NCI-H146 treated with DMSO at 0.1 percent for 48 hours (cell line): ENCODE results near the gene EGFR.

Experiments used
- DNase-seq: peaks from one replicate; lab custom pipeline; 2025; ENCODE audit not compliant: unreplicated experiment; lab: John Stamatoyannopoulos, UW

The EGFR gene

DNA sequence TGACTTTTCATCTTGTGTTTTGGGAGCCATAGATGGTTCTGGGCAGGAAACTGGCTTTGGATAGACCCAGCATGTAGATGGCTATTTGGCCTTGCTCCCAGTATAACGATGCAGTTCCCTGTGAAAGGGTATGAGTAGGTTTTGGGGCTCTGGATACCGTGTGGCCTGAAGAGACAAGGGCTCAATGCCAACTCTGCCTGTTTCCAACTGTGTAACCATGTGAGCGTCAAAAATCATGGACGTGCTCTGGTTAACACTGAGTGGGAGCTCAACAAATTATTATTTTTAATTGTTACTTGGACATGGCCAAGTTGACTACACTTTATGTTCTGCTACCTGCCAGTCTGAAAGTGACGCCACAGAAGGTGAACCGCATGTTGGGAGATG is 41.8 kb downstream of the EGFR start:
- DNase-seq = no peak

DNA sequence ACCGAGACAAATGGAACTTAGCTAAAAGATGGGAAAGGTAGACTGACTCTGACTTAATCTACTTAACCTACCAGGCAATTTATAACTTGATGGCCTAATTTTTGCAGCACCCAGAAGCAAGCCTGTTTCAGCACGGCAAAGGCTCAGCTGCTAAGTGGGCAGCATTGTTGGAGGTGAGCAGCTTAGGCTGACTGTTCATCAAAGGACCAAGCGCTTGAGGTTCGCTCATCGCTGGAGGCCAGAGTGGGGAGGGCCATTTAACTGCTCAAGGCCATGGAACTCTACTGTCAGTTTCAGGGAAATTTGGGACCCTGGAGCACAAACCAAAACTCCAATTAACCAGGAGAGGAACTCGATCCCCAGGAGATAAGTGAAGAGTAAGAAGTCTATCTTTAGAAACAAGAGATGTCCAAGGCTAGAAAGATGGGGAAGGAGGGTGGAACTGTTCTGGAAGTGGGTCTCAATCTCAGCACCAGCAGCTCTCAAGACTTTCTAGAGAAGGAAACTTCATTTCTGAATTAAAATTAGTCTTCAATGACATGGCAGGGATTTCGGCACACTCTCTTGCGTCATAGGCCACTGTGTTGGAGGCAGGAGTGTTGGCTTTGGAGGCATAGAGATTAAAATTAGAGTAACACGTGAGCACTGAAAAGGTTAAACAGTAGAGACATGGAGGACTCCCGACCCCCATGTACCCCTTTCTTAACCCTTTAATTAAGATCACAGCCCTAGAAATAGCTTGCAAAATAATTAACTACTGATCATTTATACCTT is 43.1 kb downstream of the EGFR start:
- no peak for DNase-seq

DNA sequence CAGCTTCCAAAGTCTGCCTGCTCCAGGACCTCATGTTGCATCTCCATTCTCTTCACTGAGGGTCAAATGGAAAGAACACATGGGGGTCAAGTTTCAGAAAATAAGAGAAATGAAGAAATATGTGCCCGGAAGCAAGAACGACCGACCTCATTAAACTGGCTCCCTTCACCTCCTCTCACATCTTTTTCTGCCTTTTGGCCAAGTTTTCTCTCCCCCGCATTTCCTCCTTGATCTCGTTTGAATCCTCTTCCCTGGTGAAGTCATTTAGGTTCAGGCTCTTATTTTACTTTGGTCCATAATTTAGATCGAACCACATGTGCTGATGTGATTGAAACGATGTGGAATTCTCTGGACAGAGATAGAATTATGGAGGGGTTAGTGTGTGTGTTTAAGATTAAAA is 44.2 kb downstream of the EGFR start:
- no peak for DNase-seq

DNA sequence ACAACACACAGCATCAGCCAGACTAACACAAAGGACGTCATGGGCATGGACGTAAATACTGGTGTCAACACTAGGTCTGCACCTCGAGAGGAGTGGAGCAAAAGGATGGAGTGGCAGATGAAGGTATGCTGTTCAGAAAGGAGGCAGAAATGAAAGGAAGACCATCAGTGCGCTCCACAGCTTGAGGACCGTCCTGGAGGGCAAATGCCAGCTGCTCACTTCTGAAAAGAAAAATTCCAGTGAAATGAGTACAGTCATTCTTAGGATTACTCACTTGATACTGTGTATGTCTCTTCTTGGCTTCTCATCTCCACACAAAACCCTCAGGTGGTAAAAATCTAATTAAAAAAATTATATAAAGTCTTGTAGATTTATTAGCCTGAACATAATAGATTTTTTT is 44.8 kb downstream of the EGFR start:
- no peak for DNase-seq

DNA sequence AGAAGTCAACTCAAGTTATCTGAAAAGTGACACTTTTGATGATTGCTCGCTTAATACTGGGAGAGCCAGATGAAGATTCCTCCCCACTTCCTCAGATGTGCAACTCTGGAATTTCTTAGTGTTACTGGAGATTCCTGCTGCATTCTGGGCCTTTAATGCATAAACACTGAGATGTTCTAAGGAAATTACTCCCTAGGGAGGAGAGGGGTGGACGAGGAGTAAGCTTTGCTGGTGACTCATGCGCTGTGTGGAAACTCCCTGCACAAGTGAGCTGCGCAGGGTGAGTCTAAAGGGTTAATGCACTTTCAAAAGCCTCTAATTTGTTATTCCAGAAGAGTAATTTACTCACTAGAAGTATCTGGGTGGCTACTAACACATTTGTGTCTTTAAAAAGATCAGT is 46.3 kb downstream of the EGFR start:
- no peak for DNase-seq

DNA sequence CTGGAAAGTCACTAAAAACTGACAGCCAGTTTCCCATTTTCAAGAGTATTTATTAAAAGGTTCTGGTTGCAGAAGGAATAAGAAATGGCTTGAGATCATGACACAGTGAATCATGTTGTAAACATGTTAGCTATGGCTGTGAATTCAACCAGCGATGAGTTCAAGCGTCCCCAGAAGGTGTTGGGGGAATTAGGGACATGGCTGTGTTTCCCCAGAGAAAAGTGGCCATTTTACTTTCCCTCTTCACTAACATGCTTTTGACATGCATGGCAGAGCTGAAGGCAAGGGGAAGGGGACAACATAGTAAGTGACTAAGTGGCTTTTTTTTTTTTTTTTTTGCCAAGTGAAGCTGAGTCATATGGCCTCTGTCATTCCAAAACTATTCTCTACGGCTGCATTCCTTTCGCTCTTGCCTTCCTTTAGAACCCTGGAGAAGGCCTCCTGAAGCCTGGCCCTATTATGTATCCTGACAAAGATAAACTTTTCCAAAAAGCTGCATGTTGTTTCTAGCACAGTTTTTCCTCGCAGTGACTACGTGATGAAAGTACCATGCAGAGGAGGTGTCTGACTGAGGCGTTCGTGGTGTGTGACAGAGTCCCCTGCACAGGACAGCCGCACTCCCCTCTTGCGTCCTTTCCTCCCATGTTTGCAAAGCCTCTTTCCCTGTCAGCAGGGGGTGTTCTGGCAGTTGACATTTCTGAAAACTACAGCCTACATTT is 46.9 kb downstream of the EGFR start:
- DNase-seq = no peak

DNA sequence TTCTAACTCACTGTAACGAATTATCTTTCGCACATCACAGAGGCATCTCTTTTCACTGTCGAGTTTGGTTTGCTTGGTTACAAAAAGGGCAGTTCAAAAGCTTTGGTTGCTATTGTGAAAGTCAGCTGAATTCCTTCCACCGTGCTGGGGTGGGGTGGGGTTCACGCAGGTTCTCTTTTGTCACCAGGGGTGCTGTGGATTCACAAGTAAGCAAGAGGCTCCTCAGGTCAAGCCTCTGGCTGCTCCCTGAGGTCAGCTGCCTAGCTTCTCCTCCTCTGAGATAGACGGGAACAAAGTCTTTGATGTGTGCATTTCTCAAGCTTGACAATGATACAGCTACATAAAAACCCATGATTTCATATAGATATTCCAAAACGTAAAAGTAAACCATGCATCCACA is 47.7 kb downstream of the EGFR start:
- no peak for DNase-seq

DNA sequence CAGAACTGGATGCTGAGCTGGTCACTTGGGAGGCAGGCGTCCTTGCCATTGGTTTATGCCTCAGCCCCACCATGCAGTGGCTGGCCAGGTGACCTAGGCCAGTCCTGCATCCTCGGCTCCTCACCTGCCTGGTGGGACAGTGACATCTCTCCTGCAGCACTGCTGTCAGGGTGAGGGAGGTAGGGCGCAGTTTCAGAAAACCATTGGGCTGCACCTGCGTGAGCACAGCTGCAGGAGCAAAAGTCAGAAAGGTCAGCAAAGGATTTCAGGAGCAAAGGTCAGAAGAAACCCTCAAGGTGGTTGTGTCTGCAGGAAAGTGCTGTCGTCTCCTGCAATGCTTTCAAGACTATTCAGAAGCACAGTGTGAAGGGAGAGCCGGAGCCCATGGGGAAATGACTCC is 48.1 kb downstream of the EGFR start:
- DNase-seq = no peak

DNA sequence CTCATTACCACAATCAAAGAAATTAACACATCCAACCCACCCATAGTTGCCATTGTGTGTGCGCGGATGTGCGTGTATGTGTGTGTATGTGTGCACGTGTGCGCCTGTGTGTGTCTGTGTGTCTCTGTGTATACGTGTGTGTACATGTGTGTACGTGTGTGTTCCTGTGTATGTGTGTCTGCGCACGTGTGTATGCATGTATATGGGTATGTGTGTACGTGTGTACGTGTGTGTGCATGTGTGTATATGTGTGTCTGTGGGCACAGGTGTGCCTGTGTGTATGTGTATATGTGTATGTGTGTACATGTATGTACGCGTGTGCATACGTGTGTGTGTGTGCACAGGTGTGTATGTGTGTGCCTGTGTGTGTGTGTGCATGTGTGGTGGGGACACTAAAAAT is 48.9 kb downstream of the EGFR start:
- no peak for DNase-seq

DNA sequence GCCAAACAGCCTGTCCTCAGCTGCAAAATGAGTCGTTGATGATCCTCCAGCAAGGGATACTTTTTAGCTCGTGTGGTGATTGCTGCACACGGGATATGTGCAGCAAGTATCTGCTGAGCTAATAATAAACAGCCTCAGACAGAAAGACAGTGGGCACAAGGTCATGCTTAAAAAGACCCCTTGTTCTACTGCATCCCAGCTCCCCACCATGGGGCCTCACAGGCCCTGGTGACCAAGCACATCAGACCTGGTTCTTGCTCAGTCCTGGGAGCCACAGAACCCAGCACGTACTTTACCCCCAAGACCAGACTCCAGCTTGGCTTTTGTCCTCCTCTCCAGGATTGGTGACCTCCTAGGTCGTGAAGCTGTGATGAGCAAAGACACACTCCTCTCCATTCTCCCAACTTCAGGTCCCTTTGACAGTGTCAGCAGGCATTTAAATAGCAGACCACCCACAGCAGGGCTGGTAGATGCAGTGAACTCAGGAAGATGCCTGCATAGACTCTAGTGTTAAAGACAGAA is 50.5 kb downstream of the EGFR start:
- no peak for DNase-seq

DNA sequence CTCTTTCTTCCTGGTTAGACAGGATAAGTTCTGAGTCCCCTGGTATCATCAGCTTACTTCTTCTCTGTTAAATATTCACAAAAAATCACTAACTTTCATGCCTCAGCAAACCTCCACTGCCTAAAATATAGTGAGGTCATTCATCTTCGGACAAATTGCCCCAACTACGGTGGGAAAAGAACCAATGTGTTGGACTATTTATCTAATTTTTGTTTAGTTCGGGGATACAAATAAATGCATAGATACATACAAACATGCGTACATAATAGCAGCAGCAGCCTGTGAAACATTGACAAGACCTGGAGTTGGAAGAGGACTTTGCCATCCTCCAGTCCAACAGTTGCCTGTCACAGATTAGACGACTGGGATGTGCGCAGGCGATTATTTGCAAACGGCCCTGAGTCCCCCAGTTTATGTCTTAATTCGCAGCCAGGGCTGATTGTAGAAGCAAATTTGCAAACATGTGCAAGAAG is 51.5 kb downstream of the EGFR start:
- no peak for DNase-seq

DNA sequence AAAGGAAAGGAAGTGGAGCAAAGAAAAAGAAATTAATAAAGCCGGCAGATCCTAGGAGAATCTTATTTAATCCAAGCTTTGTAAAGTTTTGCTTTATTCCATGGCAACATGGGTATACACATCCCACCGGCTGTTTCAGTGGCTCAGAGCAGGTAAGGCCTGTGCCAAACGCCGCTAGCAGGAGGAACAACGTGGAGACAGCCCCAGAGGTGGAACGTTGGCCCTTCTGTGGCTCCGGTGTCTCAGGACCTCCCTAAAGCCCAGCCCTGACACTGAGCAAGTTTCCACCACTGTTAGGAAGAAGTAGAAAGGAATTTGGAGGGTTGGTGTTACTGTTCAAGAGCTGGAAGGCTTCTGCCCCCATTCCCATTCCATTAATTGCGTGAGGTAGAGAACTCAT is 52.0 kb downstream of the EGFR start:
- no peak for DNase-seq

DNA sequence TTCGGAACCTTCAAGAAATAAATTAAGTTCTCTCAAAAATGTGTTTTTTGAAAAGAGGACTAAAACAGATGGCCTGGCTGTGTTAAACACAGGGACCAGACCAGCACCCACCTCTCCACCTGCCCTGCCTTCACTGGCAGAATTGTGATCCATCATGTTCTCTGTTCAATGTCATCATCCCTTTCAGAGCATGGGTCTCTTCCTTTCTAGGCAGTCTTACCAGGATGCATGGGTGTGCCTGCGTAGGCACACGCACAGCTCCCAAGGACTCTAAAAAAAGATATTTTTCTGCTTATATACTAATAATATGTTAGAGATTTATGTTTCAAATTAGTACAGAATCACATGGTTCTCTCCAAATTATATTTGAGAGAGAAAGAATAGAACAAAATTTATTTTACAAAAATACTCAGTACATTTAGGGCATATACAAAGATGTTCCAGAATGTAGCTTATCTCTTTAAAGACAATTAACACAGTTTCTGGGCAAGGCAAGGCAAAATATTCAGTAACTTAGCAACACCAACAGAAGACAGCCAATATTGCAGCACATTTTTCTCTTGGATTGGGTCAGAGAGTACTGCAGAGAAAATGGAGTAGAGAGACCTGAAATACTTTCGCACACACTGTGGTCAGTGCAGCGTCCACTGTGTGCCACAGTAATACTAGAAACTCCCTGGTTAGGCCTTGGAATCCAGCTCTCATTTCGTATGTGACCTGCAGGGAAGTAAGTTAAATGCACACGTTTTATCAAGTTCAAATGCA is 52.8 kb downstream of the EGFR start:
- DNase-seq = no peak

DNA sequence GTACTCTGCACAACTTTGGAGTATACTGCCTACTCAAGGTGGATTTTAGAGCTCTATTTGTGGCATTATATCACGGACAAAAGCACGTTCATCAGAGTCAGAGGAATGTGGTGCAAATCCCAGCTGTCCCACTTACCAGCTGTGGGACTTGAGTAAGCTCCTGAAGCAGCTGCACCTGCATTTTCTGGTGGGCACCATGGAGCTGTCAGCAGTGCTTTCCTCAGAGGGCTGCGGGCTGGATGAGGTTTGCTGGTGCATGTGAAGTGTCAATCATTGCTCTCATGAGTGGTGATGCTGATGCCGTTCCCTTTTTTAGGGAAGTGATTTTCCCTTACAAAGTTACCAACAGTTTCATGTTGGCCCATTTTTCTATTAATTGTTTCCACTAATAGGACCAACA is 53.4 kb downstream of the EGFR start:
- DNase-seq = no peak

DNA sequence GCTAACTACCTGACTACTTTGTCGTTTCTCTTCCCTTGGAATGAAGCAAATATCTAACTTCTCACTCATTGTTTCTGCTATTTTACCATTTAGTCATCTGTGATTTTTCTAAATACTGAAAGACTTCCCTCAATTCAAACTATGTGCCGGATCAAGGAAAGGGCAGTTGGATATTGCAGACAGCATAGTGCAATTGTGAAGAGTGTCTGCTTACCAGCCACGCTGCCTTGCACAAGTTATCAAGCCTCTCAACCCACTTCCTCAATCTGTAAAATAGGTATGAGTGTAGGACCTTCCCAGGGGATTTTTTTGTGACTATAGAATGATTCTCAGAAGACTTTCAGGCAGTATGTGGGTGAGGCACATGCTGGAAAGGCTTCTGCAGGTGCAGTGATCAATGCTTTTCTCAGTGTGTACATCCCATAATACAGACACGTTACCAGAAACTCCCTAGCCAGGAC is 54.3 kb downstream of the EGFR start:
- no peak for DNase-seq

DNA sequence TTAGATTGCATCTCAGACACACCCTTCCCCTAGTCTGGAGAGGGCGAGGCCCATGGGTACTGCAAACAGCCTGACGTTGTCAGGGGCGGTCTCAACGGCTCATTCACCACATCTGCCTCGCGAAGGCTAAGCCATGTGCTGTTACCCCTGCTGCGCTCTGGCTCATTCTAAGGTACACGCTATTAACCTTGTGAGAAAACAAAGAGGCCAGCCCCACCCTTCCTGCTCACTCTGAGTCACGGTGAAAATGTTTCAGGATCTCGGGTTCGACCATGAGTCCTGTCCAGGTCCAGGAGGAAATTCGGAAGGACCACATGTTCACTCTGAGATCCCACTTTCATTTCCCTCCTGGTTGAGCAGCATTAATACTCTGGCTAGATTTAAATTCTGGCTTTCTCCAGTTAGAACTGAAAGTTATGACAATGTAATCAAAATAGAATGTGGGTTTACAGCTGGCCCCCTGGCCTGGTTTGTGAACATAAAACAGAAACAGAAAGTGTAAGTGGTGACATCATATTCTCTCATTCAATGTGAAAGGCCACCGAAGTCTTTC is 55.2 kb downstream of the EGFR start:
- no peak for DNase-seq

DNA sequence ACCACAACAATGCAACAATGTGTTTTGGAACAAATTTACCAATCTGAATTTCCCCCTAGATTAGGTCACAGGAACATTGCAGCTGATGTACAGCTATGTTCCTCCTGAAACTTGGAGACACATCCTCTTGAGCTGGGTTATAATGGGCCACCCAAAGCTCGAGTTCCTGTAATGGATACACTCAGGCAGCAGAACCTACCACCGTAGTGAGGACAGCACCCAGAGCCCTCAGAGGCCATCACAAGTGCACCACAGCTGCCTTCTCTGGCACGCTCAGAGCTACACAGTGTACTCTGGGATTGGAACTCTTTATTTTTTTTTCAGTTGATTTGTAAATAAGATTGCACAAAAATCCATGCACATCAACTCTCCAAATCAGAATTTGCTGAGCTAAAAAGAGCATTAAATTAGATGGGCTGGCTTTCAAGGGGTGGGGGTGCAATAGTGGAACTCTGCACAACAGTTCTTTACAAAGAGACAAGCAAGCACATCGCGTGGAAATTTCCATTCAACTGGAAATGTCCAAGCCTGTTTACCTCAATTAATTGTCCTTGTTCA is 56.7 kb downstream of the EGFR start:
- no peak for DNase-seq

DNA sequence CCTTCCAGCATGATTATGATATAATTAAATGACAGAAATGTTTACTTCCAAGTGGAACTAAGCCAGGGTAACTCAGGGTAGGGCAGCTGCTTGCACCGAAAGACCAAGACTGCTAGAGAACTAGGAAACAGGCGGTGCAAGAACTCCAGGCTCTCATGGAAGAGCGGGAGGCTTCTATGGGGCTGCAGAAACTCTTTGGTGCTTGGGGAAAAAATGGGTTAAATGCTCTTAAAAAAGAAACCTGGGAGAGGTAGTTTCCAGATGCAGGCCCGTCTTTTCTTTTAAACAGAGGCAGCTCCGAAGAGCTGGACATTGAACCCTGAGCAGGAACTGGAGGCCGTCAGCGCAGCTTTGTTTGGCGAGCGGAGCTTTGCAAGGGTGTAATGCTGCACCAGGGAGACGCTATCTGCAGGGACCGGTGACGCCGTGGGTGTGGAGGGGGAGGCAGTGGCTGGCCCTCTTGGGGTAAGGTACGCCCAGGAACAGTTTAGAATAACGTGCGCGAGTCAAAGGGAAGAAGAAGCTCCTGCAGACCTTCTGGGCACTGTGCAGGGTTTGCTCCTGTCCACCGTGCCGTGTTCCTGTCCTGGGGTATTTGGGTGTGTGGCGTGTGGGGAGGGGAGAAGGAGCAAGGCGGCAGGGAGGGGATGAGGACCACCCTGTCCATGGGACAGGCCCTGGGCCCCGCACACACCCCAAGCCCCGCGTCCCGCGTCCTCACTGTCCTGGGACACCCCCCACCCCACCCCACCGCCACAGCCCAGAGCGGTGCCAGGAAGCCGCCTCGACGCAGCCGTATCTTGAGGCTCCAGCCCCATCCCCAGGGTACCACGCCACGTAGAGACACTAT is 59.0 kb downstream of the EGFR start:
- DNase-seq = no peak

DNA sequence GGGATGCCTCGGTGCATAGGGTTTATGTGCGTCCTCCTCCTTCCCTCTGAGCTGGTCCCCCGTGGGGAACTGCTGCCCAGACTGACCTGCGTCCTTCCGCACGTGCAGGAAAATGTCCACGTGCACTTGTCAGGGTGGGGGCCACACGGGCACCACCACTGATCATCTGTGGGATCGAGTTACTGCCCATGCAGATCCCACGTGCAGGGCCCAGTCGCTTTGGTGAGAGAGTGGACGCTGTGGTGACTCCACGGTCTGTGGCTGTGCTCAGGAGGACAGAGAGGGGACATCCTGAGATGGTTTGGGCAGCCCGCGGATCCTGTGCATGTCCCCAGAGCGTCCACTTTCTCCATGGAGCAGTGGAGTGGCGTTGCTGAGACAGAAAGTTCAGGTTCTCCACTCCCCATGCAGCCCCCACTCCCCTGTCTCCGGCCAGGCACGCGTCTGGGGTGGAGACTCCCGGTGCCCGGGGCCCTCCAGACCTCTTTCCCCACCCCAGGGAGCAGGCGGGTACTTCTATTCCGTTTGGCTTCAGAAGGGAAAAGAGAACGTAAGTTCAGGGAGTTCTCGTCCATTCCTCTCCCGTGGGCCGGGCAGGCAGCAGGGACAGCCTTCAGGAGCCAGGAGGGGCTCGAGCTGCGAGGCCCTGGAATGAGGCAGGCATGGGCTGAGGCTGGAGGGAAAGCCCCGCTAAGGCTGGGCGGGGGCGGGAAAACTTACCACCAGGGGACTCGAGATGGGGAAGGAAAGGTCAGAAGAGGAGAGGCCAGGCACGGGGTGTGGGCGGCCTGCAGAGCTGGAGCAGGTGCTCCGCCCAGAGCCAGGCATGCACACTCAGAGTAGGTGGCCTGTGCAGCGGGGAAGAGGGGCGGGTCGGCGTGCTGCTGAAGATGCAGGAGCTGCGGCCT is 59.9 kb downstream of the EGFR start:
- no peak for DNase-seq
